A549 treated with dexamethasone at 1 μM for 4 hours (cell line): Measurements from ENCODE around the gene ENTPD8. TPM values are rescaled to one million over a fixed set of nuclear protein-coding genes. Genes with fewer than 3 reads are reported as not detected.

Source experiments
- total RNA-seq: library from RNA; stranded (reverse); fragments of 200-300 nt; extraction: Qiagen RNA extraction; gene quantifications from 5 replicates; pipeline ENCODE4 v1.2.3, GENCODE V29; 2022

ENTPD8 gene, protein sequence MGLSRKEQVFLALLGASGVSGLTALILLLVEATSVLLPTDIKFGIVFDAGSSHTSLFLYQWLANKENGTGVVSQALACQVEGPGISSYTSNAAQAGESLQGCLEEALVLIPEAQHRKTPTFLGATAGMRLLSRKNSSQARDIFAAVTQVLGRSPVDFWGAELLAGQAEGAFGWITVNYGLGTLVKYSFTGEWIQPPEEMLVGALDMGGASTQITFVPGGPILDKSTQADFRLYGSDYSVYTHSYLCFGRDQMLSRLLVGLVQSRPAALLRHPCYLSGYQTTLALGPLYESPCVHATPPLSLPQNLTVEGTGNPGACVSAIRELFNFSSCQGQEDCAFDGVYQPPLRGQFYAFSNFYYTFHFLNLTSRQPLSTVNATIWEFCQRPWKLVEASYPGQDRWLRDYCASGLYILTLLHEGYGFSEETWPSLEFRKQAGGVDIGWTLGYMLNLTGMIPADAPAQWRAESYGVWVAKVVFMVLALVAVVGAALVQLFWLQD
- total RNA-seq = 0.14 to 0.25 TPM (median 0.16 TPM) in 5 replicates

DNA sequence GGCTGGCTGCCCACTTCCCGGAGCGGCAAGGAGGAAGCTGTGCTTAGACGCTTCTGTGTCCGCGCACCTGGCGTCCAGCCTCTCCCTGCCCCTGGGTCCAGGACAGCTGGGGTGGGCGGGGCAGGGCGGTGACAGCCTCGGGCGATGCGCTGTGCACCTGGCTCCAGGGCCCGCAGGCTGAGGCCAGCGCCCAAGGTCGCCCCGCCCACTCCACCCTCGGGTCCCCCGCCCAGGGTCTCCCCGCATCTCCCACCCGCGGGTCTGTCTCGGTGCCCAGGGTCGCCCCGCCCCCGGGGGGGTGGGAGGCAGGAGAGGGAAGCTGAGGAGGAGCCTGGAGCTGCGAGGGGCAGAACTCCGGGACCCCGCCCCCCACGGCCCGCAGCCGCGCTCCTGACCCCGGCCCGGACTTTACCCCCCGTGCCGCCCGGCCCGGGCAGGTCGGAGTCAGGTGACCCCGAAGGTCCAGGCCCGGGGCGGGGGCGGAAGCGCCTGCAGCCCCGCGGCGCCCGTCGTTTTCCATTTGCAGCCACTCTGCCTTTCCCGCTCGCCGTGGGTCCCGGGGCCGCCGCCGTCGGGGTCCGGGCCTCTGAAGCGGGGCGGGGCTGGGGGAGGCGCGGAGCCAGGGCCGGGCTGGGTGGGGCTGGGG, at the start of gene ENTPD8:
TSS of gene ENTPD8 (minus strand) at position 69 of the 646 bp plus-strand sequence. CDS start 3,072 bp downstream, outside the sequence.

DNA sequence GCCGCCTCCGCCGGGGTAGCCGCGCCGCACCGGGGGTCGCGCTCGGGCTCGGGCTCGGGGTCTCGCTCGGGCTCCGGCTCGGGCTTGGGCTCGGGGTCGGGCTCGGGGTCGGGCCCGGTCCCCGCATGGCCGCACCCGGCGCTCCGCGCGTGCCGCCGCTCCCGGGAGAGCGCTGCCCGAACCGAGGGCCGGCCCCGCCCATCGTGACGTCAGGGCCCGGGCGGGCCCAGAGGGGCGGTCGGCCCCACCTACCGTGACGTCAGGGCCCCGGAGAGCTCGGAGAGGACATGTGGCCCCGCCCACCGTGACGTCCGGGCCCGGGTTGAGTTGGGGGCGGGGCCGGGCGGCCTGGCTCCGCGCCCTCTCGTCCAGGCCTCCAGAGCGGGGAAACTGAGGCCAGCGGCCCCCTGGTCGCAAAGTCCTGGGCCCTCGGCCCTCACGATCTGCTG, 18.0 kb upstream of the ENTPD8 start, which contains the start of gene NSMF:
TSS of gene NSMF (minus strand) at position 183 of the 449 bp plus-strand sequence. CDS start 232 bp downstream, outside the sequence.

DNA sequence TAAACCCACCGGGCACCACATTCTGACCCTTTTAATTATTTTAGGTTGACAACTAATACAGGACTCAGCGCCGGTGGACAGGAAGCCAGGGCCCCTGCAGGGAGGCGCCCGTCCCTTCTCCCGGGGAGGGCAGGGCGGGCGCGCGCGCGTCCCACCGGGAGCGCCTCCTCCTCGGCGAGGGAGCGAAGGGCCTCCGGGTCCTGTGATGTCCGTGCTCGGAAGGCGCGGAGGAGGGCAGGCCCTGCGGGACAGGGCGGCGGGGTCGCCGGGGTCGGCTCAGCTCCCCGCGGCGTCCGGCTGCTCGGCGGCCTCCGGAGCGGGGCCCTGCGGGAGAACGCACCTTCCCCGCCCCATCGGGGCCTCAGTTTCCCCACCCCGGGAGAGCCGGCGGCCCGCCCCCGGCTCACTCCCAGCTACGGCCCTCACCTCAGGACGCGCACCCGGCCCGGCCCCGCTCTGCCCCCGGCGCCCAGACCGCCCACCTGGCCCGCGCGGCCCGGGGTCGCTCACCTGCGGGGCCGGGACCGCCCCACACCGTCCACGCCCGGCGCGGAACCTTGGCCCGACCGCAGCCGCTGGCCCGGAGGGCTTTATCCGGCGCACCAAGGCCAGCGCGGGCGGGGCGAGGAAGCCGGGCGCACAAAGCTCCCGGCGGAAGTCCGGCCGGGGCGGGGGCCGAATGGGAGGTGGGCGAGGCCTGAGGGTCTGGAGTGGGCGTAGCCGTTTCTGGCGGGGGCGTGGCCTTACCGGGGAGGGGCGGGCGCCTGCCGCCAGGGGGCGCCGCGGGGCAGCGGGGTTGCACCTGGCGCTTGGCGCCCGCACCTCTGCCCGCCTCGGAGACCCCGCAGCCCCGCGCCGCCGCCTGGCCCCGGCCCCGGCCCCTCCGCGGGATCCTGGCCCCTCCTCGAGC, 18.3 kb downstream of the ENTPD8 start, which contains the start of the genes EXD3 and NOXA1:
TSS of gene EXD3 (minus strand) at position 559 of the 910 bp plus-strand sequence. CDS start 27,805 bp downstream, outside the sequence.
TSS of gene NOXA1 (plus strand) at position 790 of the 910 bp plus-strand sequence. CDS start 137 bp downstream, outside the sequence.

Other genes with a start within 250 kb of the ENTPD8 start
- 6.4 to 11.2 TPM (median 10.5 TPM) in 5 replicates for gene TPRN, start 240.6 kb downstream of the ENTPD8 start, total RNA-seq
- 34.6 to 42.9 TPM (median 39.6 TPM) in 5 replicates for gene TMEM203, start 235.7 kb downstream of the ENTPD8 start, total RNA-seq
- 8.1 to 18.5 TPM (median 15.8 TPM) in 5 replicates for gene NDOR1, start 235.7 kb downstream of the ENTPD8 start, total RNA-seq
- gene RNF208, start 219.1 kb downstream of the ENTPD8 start, total RNA-seq = 1.2 to 2.2 TPM (median 2.0 TPM) in 5 replicates
- gene CYSRT1, start 216.2 kb downstream of the ENTPD8 start, total RNA-seq = 3.6 to 5.1 TPM (median 4.6 TPM) in 5 replicates
- gene RNF224, start 213.9 kb downstream of the ENTPD8 start, total RNA-seq = 0.14 to 0.28 TPM (median 0.21 TPM) in 5 replicates
- gene SLC34A3, start 210.5 kb downstream of the ENTPD8 start, total RNA-seq = 0.05 to 0.11 TPM (median 0.06 TPM) in 5 replicates
- 618 to 867 TPM (median 780 TPM) in 5 replicates for gene TUBB4B, start 200.1 kb downstream of the ENTPD8 start, total RNA-seq
- gene STPG3, start 190.1 kb downstream of the ENTPD8 start, total RNA-seq = not detected in 5 replicates
- 41.3 to 57.7 TPM (median 53.2 TPM) in 5 replicates for gene NELFB, start 186.0 kb downstream of the ENTPD8 start, total RNA-seq
- 16.3 to 27.6 TPM (median 24.2 TPM) in 5 replicates for gene TOR4A, start 163.6 kb downstream of the ENTPD8 start, total RNA-seq
- 1.7 to 3.0 TPM (median 2.9 TPM) in 5 replicates for gene NRARP, start 139.1 kb downstream of the ENTPD8 start, total RNA-seq
- gene EXD3, start 18.2 kb downstream of the ENTPD8 start, total RNA-seq = 3.0 to 5.7 TPM (median 5.3 TPM) in 5 replicates
- gene NOXA1, start 18.0 kb downstream of the ENTPD8 start, total RNA-seq = 0.41 to 1.7 TPM (median 1.4 TPM) in 5 replicates
- gene NSMF, start 18.0 kb upstream of the ENTPD8 start, total RNA-seq = 28.8 to 42.8 TPM (median 38.8 TPM) in 5 replicates
- gene PNPLA7, start 109.0 kb upstream of the ENTPD8 start, total RNA-seq = 0.24 to 0.82 TPM (median 0.71 TPM) in 5 replicates
- 50.8 to 83.7 TPM (median 76.9 TPM) in 5 replicates for gene MRPL41, start 110.5 kb upstream of the ENTPD8 start, total RNA-seq
- gene DPH7, start 137.6 kb upstream of the ENTPD8 start, total RNA-seq = 22.3 to 29.3 TPM (median 27.3 TPM) in 5 replicates
- gene ZMYND19, start 149.2 kb upstream of the ENTPD8 start, total RNA-seq = 46.4 to 66.3 TPM (median 59.1 TPM) in 5 replicates
- 39.9 to 76.5 TPM (median 67.1 TPM) in 5 replicates for gene ARRDC1, start 164.3 kb upstream of the ENTPD8 start, total RNA-seq
- gene EHMT1, start 177.6 kb upstream of the ENTPD8 start, total RNA-seq = 35.2 to 55.1 TPM (median 50.6 TPM) in 5 replicates